ENCODE results near the gene MYL5. TPM values are rescaled to one million over a fixed set of nuclear protein-coding genes. Genes with fewer than 3 reads are reported as not detected.

The MYL5 gene
- polyA plus RNA-seq, 1 donor from 2014 or later = 15.1 TPM

DNA sequence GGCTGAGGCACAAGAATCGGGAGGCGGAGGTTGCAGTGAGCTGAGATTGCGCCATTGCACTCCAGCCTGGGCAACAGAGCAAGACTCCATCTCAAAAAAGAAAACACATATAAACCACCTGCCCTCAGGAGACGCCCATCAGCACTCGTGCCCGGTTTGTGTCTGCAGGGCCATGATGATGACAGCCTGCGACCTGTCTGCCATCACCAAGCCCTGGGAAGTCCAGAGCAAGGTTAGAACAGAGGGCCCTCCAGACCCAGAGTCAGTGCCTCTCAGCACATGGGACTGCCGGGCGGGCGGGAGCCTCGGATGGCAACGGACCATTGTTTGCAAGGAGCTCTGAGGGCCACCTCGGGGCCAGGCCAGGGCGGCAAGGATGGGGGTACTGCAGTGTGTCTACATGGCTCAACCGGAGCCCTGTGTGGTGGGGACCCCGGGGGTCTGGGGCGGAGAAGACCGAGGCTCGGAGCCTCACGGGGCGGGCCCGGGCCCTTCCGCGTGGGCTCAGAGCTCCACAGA is 9.6 kb upstream of the MYL5 start:
- H3K9me2 ChIP-seq (ENCODE audit: insufficient read depth, low read length) = no peaks in the 10 kb centered on the region
- no peak overlapping the region for H3K9ac ChIP-seq (ENCODE audit: low read length)
- H3K79me2 ChIP-seq (replicated peaks; ENCODE audit: insufficient read depth, low read length) = no peaks in the 10 kb centered on the region
- H4K20me1 ChIP-seq (ENCODE audit: insufficient read depth) = no peaks in the 10 kb centered on the region
- no peak for TF ChIP-seq EZH2 (IDR thresholded peaks at IDR 0.05; ENCODE audit: borderline replicate concordance, insufficient read depth, low read length, poor library complexity, severe bottlenecking)
- no peak for TF ChIP-seq RAD21 (conservative IDR thresholded peaks at IDR 0.05)
- no peak for TF ChIP-seq TAF1 (IDR thresholded peaks at IDR 0.05; ENCODE audit: low read depth)
- TF ChIP-seq SMC3 (conservative IDR thresholded peaks at IDR 0.05; ENCODE audit: poor library complexity) = no peak
- TF ChIP-seq, protein P1, sequence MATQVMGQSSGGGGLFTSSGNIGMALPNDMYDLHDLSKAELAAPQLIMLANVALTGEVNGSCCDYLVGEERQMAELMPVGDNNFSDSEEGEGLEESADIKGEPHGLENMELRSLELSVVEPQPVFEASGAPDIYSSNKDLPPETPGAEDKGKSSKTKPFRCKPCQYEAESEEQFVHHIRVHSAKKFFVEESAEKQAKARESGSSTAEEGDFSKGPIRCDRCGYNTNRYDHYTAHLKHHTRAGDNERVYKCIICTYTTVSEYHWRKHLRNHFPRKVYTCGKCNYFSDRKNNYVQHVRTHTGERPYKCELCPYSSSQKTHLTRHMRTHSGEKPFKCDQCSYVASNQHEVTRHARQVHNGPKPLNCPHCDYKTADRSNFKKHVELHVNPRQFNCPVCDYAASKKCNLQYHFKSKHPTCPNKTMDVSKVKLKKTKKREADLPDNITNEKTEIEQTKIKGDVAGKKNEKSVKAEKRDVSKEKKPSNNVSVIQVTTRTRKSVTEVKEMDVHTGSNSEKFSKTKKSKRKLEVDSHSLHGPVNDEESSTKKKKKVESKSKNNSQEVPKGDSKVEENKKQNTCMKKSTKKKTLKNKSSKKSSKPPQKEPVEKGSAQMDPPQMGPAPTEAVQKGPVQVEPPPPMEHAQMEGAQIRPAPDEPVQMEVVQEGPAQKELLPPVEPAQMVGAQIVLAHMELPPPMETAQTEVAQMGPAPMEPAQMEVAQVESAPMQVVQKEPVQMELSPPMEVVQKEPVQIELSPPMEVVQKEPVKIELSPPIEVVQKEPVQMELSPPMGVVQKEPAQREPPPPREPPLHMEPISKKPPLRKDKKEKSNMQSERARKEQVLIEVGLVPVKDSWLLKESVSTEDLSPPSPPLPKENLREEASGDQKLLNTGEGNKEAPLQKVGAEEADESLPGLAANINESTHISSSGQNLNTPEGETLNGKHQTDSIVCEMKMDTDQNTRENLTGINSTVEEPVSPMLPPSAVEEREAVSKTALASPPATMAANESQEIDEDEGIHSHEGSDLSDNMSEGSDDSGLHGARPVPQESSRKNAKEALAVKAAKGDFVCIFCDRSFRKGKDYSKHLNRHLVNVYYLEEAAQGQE (IDR thresholded peaks at IDR 0.05; ENCODE audit: borderline replicate concordance) = no peak
- TF ChIP-seq, protein P2, sequence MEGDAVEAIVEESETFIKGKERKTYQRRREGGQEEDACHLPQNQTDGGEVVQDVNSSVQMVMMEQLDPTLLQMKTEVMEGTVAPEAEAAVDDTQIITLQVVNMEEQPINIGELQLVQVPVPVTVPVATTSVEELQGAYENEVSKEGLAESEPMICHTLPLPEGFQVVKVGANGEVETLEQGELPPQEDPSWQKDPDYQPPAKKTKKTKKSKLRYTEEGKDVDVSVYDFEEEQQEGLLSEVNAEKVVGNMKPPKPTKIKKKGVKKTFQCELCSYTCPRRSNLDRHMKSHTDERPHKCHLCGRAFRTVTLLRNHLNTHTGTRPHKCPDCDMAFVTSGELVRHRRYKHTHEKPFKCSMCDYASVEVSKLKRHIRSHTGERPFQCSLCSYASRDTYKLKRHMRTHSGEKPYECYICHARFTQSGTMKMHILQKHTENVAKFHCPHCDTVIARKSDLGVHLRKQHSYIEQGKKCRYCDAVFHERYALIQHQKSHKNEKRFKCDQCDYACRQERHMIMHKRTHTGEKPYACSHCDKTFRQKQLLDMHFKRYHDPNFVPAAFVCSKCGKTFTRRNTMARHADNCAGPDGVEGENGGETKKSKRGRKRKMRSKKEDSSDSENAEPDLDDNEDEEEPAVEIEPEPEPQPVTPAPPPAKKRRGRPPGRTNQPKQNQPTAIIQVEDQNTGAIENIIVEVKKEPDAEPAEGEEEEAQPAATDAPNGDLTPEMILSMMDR (IDR thresholded peaks at IDR 0.05; ENCODE audit: poor library complexity, severe bottlenecking) = no peak
- no peak for TF ChIP-seq MXI1 (conservative IDR thresholded peaks at IDR 0.05; ENCODE audit: poor library complexity, severe bottlenecking)
- TF ChIP-seq POLR2AphosphoS5 (IDR thresholded peaks at IDR 0.05) = no peak
- H3K9me3 ChIP-seq (ENCODE audit: low read length) = no peaks in the 10 kb centered on the region
- H3K4me2 ChIP-seq (ENCODE audit: low read length) = no peak overlapping the region
- H3K27ac ChIP-seq (ENCODE audit: low read length) = no peak overlapping the region
- H3F3A ChIP-seq (ENCODE audit: insufficient read depth, low read length, poor library complexity, severe bottlenecking) = no peaks in the 10 kb centered on the region
- no peak overlapping the region for H3K4me3 ChIP-seq (ENCODE audit: low read length)
- no peaks in the 10 kb centered on the region for H3K27me3 ChIP-seq (ENCODE audit: insufficient read depth, low read depth, low read length)
- H2AFZ ChIP-seq (ENCODE audit: low read depth, low read length) = no peak overlapping the region
- no peaks in the 10 kb centered on the region for H3K36me3 ChIP-seq (ENCODE audit: insufficient read depth, low read length)

DNA sequence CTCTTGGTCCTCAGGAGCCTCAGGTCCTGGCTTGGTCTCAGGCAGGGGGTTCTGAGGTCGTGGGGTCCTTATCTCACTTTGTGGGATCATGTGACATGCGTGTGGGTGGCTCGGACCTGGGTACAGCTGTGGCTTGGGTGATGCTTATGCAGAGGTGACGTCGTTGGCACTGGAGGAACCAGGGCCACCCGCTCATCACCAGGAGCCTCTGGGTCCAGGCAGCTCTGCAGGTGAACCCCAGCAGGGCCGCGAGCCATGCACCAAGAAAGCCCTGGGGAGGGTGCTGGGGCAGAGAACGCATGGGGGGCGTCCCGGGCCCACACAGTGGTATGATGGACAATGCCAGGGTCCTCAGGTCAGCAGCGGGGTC is 9.0 kb upstream of the MYL5 start:
- H3K36me3 ChIP-seq (ENCODE audit: insufficient read depth, low read length) = no peaks in the 10 kb centered on the region
- H3K9me2 ChIP-seq (ENCODE audit: insufficient read depth, low read length) = no peaks in the 10 kb centered on the region
- H3K4me3 ChIP-seq (ENCODE audit: low read length) = no peak overlapping the region
- no peaks in the 10 kb centered on the region for H3K79me2 ChIP-seq (replicated peaks; ENCODE audit: insufficient read depth, low read length)
- H3F3A ChIP-seq (ENCODE audit: insufficient read depth, low read length, poor library complexity, severe bottlenecking) = no peaks in the 10 kb centered on the region
- no peak for TF ChIP-seq EZH2 (IDR thresholded peaks at IDR 0.05; ENCODE audit: borderline replicate concordance, insufficient read depth, low read length, poor library complexity, severe bottlenecking)
- TF ChIP-seq, protein P2 (IDR thresholded peaks at IDR 0.05; ENCODE audit: poor library complexity, severe bottlenecking) = no peak
- TF ChIP-seq TAF1 (IDR thresholded peaks at IDR 0.05; ENCODE audit: low read depth) = no peak
- no peak for TF ChIP-seq MXI1 (conservative IDR thresholded peaks at IDR 0.05; ENCODE audit: poor library complexity, severe bottlenecking)
- no peak for TF ChIP-seq SMC3 (conservative IDR thresholded peaks at IDR 0.05; ENCODE audit: poor library complexity)
- TF ChIP-seq, protein P1 (IDR thresholded peaks at IDR 0.05; ENCODE audit: borderline replicate concordance) = no peak
- no peak for TF ChIP-seq RAD21 (conservative IDR thresholded peaks at IDR 0.05)
- TF ChIP-seq EP300 (conservative IDR thresholded peaks at IDR 0.05; ENCODE audit: poor library complexity, severe bottlenecking) = no peak
- TF ChIP-seq POLR2AphosphoS5 (IDR thresholded peaks at IDR 0.05) = no peak
- H3K9ac ChIP-seq (ENCODE audit: low read length) = no peak overlapping the region
- H3K4me2 ChIP-seq (ENCODE audit: low read length) = no peak overlapping the region
- no peaks in the 10 kb centered on the region for H4K20me1 ChIP-seq (ENCODE audit: insufficient read depth)
- no peak overlapping the region for H3K27ac ChIP-seq (ENCODE audit: low read length)
- H3K9me3 ChIP-seq (ENCODE audit: low read length) = no peaks in the 10 kb centered on the region
- H3K27me3 ChIP-seq (ENCODE audit: insufficient read depth, low read depth, low read length) = no peaks in the 10 kb centered on the region
- no peak overlapping the region for H2AFZ ChIP-seq (ENCODE audit: low read depth, low read length)

All from neural cell (in vitro differentiated cells).